HEK293 (cell line): ENCODE measurements around the gene SNAP23.

ENCODE experiments used
- GLI4 ChIP-seq: fragments of 450-650 bp; formaldehyde crosslinking; IDR thresholded peaks from 2 replicates; pipeline ENCODE4 v1.5.1; 2016; ENCODE audit warnings: missing biosample characterization, missing genetic modification characterization
- HOXD13 ChIP-seq: sonication (generic); formaldehyde crosslinking; IDR thresholded peaks from 2 replicates; pipeline ENCODE4 v1.8.0; 2022; ENCODE audit warnings: missing genetic modification reagents, borderline replicate concordance
- MYNN ChIP-seq: fragments of 450-650 bp; formaldehyde crosslinking; IDR thresholded peaks from 2 replicates; pipeline ENCODE4 v1.5.1; 2016; ENCODE audit warnings: missing biosample characterization, missing genetic modification characterization, borderline replicate concordance
- PRDM1 ChIP-seq: fragments of 450-650 bp; formaldehyde crosslinking; IDR thresholded peaks from 2 replicates; pipeline ENCODE4; 2016; ENCODE audit warnings: missing biosample characterization, missing genetic modification characterization
- REPIN1 ChIP-seq: fragments of 450-650 bp; formaldehyde crosslinking; IDR thresholded peaks from 2 replicates; pipeline ENCODE4 v1.5.1; 2017; ENCODE audit warnings: missing biosample characterization, missing genetic modification characterization, low read depth
- SETDB1 ChIP-seq: IDR thresholded peaks from one replicate; pipeline ENCODE4 v1.6.1; 2017; ENCODE audit warnings: mild to moderate bottlenecking, low read length, moderate library complexity, mixed read lengths; ENCODE audit not compliant: insufficient read length
- SP7 ChIP-seq: fragments of 450-650 bp; formaldehyde crosslinking; IDR thresholded peaks from 2 replicates; pipeline ENCODE4 v1.5.1; 2016; ENCODE audit warnings: missing biosample characterization, missing genetic modification characterization
- ZBTB48 ChIP-seq: fragments of 450-650 bp; formaldehyde crosslinking; IDR thresholded peaks from 2 replicates; pipeline ENCODE4 v1.5.1; 2016; ENCODE audit warnings: missing biosample characterization, missing genetic modification characterization
- ZFHX2 ChIP-seq: fragments of 450-650 bp; formaldehyde crosslinking; conservative IDR thresholded peaks from 2 replicates; pipeline ENCODE4 v1.5.1; 2016; ENCODE audit warnings: missing biosample characterization, missing genetic modification characterization
- ZFP3 ChIP-seq: fragments of 450-650 bp; formaldehyde crosslinking; IDR thresholded peaks from 2 replicates; pipeline ENCODE4 v1.5.1; 2016; ENCODE audit warnings: low read depth, missing biosample characterization, missing genetic modification characterization
- ZNF10 ChIP-seq: fragments of 450-650 bp; formaldehyde crosslinking; IDR thresholded peaks from 2 replicates; pipeline ENCODE4 v1.5.1; 2017; ENCODE audit warnings: missing biosample characterization, missing genetic modification characterization
- ZNF112 ChIP-seq: fragments of 450-650 bp; formaldehyde crosslinking; IDR thresholded peaks from 2 replicates; pipeline ENCODE4 v1.5.0; 2017; ENCODE audit warnings: missing biosample characterization, missing genetic modification characterization
- ZNF184 ChIP-seq: fragments of 450-650 bp; IDR thresholded peaks from 2 replicates; pipeline ENCODE4 v1.5.1; 2018; ENCODE audit warnings: missing biosample characterization, mild to moderate bottlenecking, missing genetic modification characterization
- ZNF19 ChIP-seq: fragments of 450-650 bp; formaldehyde crosslinking; IDR thresholded peaks from 2 replicates; pipeline ENCODE4; 2016; ENCODE audit warnings: missing biosample characterization, missing genetic modification characterization, low read depth
- ZNF239 ChIP-seq: fragments of 450-650 bp; formaldehyde crosslinking; IDR thresholded peaks from 2 replicates; pipeline ENCODE4 v1.5.1; 2016; ENCODE audit warnings: missing biosample characterization, missing genetic modification characterization
- ZNF274 ChIP-seq, 2 experiments: fragments of 200-500 bp in 1 of 2; fragments of 450-650 bp in 1 of 2; sonication (Bioruptor generic) in 1 of 2; formaldehyde crosslinking in 1 of 2; IDR thresholded peaks; 2 replicates each; pipeline versions ENCODE4 v1.5.1 to v1.6.1; 2014 to 2016; ENCODE audit warnings: borderline replicate concordance in 1 of 2, inconsistent platforms in 1 of 2, low read length in 1 of 2, missing biosample characterization in 1 of 2, missing genetic modification characterization in 1 of 2
- ZNF292 ChIP-seq: fragments of 450-650 bp; formaldehyde crosslinking; IDR thresholded peaks from 2 replicates; pipeline ENCODE4 v1.5.1; 2016; ENCODE audit warnings: low read depth, missing biosample characterization, missing genetic modification characterization, borderline replicate concordance
- ZNF311 ChIP-seq: fragments of 450-650 bp; formaldehyde crosslinking; IDR thresholded peaks from 2 replicates; pipeline ENCODE4 v1.5.1; 2017; ENCODE audit warnings: missing biosample characterization, missing genetic modification characterization, borderline replicate concordance
- ZNF341 ChIP-seq: fragments of 450-650 bp; formaldehyde crosslinking; IDR thresholded peaks from 2 replicates; pipeline ENCODE4; 2016; ENCODE audit warnings: low read depth, missing biosample characterization, missing genetic modification characterization
- ZNF423 ChIP-seq: fragments of 450-650 bp; formaldehyde crosslinking; IDR thresholded peaks from 2 replicates; pipeline ENCODE4 v1.5.1; 2016; ENCODE audit warnings: missing biosample characterization, missing genetic modification characterization
- ZNF510 ChIP-seq: fragments of 450-650 bp; formaldehyde crosslinking; IDR thresholded peaks from 2 replicates; pipeline ENCODE4 v1.5.1; 2018; ENCODE audit warnings: mild to moderate bottlenecking, missing genetic modification characterization, missing biosample characterization; ENCODE audit not compliant: insufficient replicate concordance
- ZNF529 ChIP-seq: fragments of 450-650 bp; formaldehyde crosslinking; IDR thresholded peaks from 2 replicates; pipeline ENCODE4 v1.5.1; 2017; ENCODE audit warnings: missing genetic modification characterization, missing biosample characterization; ENCODE audit not compliant: insufficient replicate concordance
- ZNF530 ChIP-seq: fragments of 450-650 bp; formaldehyde crosslinking; IDR thresholded peaks from 2 replicates; pipeline ENCODE4 v1.5.1; 2016; ENCODE audit warnings: low read depth, missing biosample characterization, missing genetic modification characterization
- ZNF548 ChIP-seq: fragments of 450-650 bp; formaldehyde crosslinking; IDR thresholded peaks from 2 replicates; pipeline ENCODE4 v1.5.1; 2016; ENCODE audit warnings: missing biosample characterization, missing genetic modification characterization
- ZNF555 ChIP-seq: fragments of 450-650 bp; formaldehyde crosslinking; conservative IDR thresholded peaks from 2 replicates; pipeline ENCODE4 v1.5.1; 2017; ENCODE audit warnings: missing biosample characterization, mild to moderate bottlenecking, missing genetic modification characterization, inconsistent platforms
- ZNF560 ChIP-seq: fragments of 450-650 bp; formaldehyde crosslinking; IDR thresholded peaks from 2 replicates; pipeline ENCODE4 v1.5.1; 2017; ENCODE audit warnings: missing biosample characterization, missing genetic modification characterization, borderline replicate concordance
- ZNF623 ChIP-seq: fragments of 450-650 bp; formaldehyde crosslinking; IDR thresholded peaks from 2 replicates; pipeline ENCODE4 v1.5.1; 2016; ENCODE audit warnings: missing biosample characterization, missing genetic modification characterization
- ZNF664 ChIP-seq: fragments of 450-650 bp; formaldehyde crosslinking; IDR thresholded peaks from 2 replicates; pipeline ENCODE4 v1.5.1; 2016; ENCODE audit warnings: missing biosample characterization, missing genetic modification characterization
- ZNF707 ChIP-seq: fragments of 450-650 bp; formaldehyde crosslinking; IDR thresholded peaks from 2 replicates; pipeline ENCODE4 v1.5.1; 2016; ENCODE audit warnings: missing biosample characterization, missing genetic modification characterization
- ZNF768 ChIP-seq: fragments of 450-650 bp; formaldehyde crosslinking; IDR thresholded peaks from 2 replicates; pipeline ENCODE4 v1.5.1; 2018; ENCODE audit warnings: missing biosample characterization, mild to moderate bottlenecking, missing genetic modification characterization
- TF ChIP-seq, protein P1 (sequence below): fragments of 450-650 bp; formaldehyde crosslinking; IDR thresholded peaks from 2 replicates; pipeline ENCODE4 v1.5.1; 2016; ENCODE audit warnings: missing biosample characterization, missing genetic modification characterization
- TF ChIP-seq, protein P2 (sequence below): fragments of 450-650 bp; formaldehyde crosslinking; IDR thresholded peaks from 2 replicates; pipeline ENCODE4 v1.5.1; 2017; ENCODE audit warnings: missing biosample characterization, missing genetic modification characterization
- TF ChIP-seq, protein P3 (sequence below): fragments of 450-650 bp; formaldehyde crosslinking; optimal IDR thresholded peaks from 2 replicates; pipeline ENCODE3; 2016; ENCODE audit warnings: missing biosample characterization, mild to moderate bottlenecking, missing genetic modification characterization
- TF ChIP-seq, protein P4 (sequence below): fragments of 450-650 bp; IDR thresholded peaks from 2 replicates; pipeline ENCODE4 v1.5.1; 2018; ENCODE audit warnings: missing biosample characterization, missing genetic modification characterization
- TF ChIP-seq, protein P5 (sequence below): fragments of 450-650 bp; formaldehyde crosslinking; IDR thresholded peaks from 2 replicates; pipeline ENCODE4 v1.5.1; 2016; ENCODE audit warnings: missing biosample characterization, missing genetic modification characterization

The SNAP23 gene

DNA sequence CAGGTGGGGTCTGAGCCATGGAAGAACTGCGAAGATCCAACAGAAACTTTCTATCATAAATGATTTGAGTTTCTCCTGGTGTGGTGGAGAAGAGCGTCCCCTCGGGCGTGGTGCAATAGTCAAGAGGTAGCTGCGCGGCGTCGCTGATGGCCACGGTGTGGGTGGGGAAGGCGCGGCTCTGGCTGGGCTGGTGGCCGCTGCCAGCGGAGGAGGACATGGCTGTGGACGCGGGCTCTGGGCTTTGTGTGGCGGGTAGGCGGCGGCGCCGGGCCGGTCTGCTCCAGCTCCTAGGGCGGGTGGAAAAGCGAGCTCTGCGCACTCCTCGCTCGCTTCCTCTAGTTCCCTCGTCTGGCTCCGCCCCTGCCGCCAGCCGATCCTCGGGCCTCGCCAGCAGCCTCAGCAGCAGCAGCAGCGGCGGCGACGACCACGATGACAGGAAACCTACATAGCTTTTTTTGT lies 85.9 kb downstream of the SNAP23 start (continued):
- TF ChIP-seq ZNF274 (IDR thresholded peaks at IDR 0.05; ENCODE audit: low read length) (no peak), ZNF274 (tag by site-specific recombination; IDR thresholded peaks at IDR 0.05; ENCODE audit: borderline replicate concordance) (no peak), ZFHX2 (tag by site-specific recombination) (peak; percentile 79), ZNF555 (tag by site-specific recombination) (no peak), ZNF530 (no peak), PRDM1 (tag by site-specific recombination) (0 out of 2 replicates have a peak, but pooled peaks have one; percentile 22), ZNF19 (tag by site-specific recombination) (no peak), ZNF10 (tag by site-specific recombination) (no peak), ZNF529 (tag by site-specific recombination) (no peak), ZNF112 (tag by site-specific recombination) (no peak), ZNF548 (no peak), ZNF510 (no peak), MYNN (tag by site-specific recombination) (no peak), ZNF341 (peak; percentile 42), ZBTB48 (tag by site-specific recombination) (no peak), ZNF768 (tag by site-specific recombination) (no peak), ZNF560 (tag by site-specific recombination) (no peak), ZNF311 (tag by site-specific recombination) (no peak), HOXD13 (no peak), SP7 (tag by site-specific recombination) (no peak), ZNF664 (tag by site-specific recombination) (no peak), SETDB1 (no peak), ZNF623 (tag by site-specific recombination) (no peak), ZNF292 (no peak), ZNF423 (tag by site-specific recombination) (no peak), ZNF239 (tag by site-specific recombination) (no peak), GLI4 (tag by site-specific recombination) (no peak), REPIN1 (tag by site-specific recombination) (no peak), ZNF707 (tag by site-specific recombination) (no peak), ZNF184 (tag by site-specific recombination) (no peak), ZFP3 (tag by site-specific recombination) (no peak)
- TF ChIP-seq, protein P1, sequence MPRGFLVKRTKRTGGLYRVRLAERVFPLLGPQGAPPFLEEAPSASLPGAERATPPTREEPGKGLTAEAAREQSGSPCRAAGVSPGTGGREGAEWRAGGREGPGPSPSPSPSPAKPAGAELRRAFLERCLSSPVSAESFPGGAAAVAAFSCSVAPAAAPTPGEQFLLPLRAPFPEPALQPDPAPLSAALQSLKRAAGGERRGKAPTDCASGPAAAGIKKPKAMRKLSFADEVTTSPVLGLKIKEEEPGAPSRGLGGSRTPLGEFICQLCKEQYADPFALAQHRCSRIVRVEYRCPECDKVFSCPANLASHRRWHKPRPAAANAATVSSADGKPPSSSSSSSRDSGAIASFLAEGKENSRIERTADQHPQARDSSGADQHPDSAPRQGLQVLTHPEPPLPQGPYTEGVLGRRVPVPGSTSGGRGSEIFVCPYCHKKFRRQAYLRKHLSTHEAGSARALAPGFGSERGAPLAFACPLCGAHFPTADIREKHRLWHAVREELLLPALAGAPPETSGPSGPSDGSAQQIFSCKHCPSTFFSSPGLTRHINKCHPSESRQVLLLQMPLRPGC: no peak
- TF ChIP-seq, protein P2, sequence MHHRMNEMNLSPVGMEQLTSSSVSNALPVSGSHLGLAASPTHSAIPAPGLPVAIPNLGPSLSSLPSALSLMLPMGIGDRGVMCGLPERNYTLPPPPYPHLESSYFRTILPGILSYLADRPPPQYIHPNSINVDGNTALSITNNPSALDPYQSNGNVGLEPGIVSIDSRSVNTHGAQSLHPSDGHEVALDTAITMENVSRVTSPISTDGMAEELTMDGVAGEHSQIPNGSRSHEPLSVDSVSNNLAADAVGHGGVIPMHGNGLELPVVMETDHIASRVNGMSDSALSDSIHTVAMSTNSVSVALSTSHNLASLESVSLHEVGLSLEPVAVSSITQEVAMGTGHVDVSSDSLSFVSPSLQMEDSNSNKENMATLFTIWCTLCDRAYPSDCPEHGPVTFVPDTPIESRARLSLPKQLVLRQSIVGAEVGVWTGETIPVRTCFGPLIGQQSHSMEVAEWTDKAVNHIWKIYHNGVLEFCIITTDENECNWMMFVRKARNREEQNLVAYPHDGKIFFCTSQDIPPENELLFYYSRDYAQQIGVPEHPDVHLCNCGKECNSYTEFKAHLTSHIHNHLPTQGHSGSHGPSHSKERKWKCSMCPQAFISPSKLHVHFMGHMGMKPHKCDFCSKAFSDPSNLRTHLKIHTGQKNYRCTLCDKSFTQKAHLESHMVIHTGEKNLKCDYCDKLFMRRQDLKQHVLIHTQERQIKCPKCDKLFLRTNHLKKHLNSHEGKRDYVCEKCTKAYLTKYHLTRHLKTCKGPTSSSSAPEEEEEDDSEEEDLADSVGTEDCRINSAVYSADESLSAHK (tag by site-specific recombination): no peak
- TF ChIP-seq, protein P3, sequence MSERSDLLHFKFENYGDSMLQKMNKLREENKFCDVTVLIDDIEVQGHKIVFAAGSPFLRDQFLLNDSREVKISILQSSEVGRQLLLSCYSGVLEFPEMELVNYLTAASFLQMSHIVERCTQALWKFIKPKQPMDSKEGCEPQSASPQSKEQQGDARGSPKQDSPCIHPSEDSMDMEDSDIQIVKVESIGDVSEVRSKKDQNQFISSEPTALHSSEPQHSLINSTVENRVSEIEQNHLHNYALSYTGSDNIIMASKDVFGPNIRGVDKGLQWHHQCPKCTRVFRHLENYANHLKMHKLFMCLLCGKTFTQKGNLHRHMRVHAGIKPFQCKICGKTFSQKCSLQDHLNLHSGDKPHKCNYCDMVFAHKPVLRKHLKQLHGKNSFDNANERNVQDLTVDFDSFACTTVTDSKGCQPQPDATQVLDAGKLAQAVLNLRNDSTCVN: peak; percentile 79
- TF ChIP-seq, protein P4, sequence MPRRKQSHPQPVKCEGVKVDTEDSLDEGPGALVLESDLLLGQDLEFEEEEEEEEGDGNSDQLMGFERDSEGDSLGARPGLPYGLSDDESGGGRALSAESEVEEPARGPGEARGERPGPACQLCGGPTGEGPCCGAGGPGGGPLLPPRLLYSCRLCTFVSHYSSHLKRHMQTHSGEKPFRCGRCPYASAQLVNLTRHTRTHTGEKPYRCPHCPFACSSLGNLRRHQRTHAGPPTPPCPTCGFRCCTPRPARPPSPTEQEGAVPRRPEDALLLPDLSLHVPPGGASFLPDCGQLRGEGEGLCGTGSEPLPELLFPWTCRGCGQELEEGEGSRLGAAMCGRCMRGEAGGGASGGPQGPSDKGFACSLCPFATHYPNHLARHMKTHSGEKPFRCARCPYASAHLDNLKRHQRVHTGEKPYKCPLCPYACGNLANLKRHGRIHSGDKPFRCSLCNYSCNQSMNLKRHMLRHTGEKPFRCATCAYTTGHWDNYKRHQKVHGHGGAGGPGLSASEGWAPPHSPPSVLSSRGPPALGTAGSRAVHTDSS: no peak
- TF ChIP-seq, protein P5, sequence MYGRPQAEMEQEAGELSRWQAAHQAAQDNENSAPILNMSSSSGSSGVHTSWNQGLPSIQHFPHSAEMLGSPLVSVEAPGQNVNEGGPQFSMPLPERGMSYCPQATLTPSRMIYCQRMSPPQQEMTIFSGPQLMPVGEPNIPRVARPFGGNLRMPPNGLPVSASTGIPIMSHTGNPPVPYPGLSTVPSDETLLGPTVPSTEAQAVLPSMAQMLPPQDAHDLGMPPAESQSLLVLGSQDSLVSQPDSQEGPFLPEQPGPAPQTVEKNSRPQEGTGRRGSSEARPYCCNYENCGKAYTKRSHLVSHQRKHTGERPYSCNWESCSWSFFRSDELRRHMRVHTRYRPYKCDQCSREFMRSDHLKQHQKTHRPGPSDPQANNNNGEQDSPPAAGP (tag by site-specific recombination): no peak
